BLaER1 treated with 17β-estradiol and CSF1 and Interleukin-3, amounts not matched to agents 10 nM and 100 nM (cell line): ENCODE measurements around the gene CDH4.

Experiments used
- H3K27ac ChIP-seq, 11 experiments: shearing (Covaris generic); formaldehyde crosslinking; 2 replicates each; pipeline ENCODE4 v1.8.1; 2022
- H3K27me3 ChIP-seq, 11 experiments: shearing (Covaris generic); formaldehyde crosslinking; 2 replicates each; pipeline ENCODE4 v1.8.1; 2022
- H3K36me3 ChIP-seq, 11 experiments: shearing (Covaris generic); formaldehyde crosslinking; 2 replicates each; pipeline ENCODE4 v1.8.1; 2022
- H3K4me1 ChIP-seq, 10 experiments: shearing (Covaris generic); formaldehyde crosslinking; 2 replicates each; pipeline ENCODE4 v1.8.1; 2022
- H3K4me2 ChIP-seq, 11 experiments: shearing (Covaris generic); formaldehyde crosslinking; 2 replicates each; pipeline ENCODE4 v1.8.1; 2022
- H3K4me3 ChIP-seq, 10 experiments: shearing (Covaris generic); formaldehyde crosslinking; 2 replicates each; pipeline ENCODE4 v1.8.1; 2022
- H3K9ac ChIP-seq, 11 experiments: shearing (Covaris generic); formaldehyde crosslinking; 2 replicates each; pipeline ENCODE4 v1.8.1; 2022
- H3K9me3 ChIP-seq, 11 experiments: shearing (Covaris generic); formaldehyde crosslinking; replicated peaks in 1 of 11; 2 replicates each; pipeline ENCODE4 v1.8.1; 2022
- H4K20me1 ChIP-seq, 11 experiments: shearing (Covaris generic); formaldehyde crosslinking; 2 replicates each; pipeline ENCODE4 v1.8.1; 2022
- Cebpa-rat ChIP-seq, 11 experiments: shearing (Covaris generic); IDR thresholded peaks; 2 replicates each; pipeline ENCODE4 v1.8.1; 2022

Gene CDH4

GRCh38 chr20:61866165-61866564 is 614.1 kb downstream of the CDH4 start:
- Histone ChIP-seq H3K27ac (no peak overlapping the region), H3K36me3 (no peaks in the 10 kb centered on the region), H3K9ac (no peak overlapping the region), H3K4me2 (no peak overlapping the region), H3K9me3 (peaks cover 0 to 4% (median 0%) of the 10 kb centered on the region in 11 experiments; a peak in 3 of 22 replicates), H3K4me1 (peaks cover 6 to 46% (median 20%) of the 10 kb centered on the region in 10 experiments), H4K20me1 (peaks cover 0 to 28% (median 11%) of the 10 kb centered on the region in 11 experiments; a peak in 11 of 22 replicates), H3K4me3 (no peak overlapping the region), H3K27me3 (peaks cover 0 to 16% (median 7%) of the 10 kb centered on the region in 11 experiments; a peak in 9 of 22 replicates)
- TF ChIP-seq Cebpa-rat (IDR thresholded peaks at IDR 0.05): no peak

- Histone ChIP-seq H4K20me1 (peaks cover 0 to 18% (median 0%) of the 10 kb centered on the region in 11 experiments; a peak in 5 of 22 replicates), H3K27me3 (peaks cover 0 to 6% (median 0%) of the 10 kb centered on the region in 11 experiments; a peak in 2 of 22 replicates), H3K9ac (no peak overlapping the region), H3K27ac (no peak overlapping the region), H3K4me1 (peaks cover 0 to 32% (median 7%) of the 10 kb centered on the region in 10 experiments; a peak in 10 of 20 replicates), H3K36me3 (no peaks in the 10 kb centered on the region), H3K4me3 (no peak overlapping the region), H3K9me3 (peaks cover 0 to 7% (median 0%) of the 10 kb centered on the region in 11 experiments; a peak in 3 of 22 replicates), H3K4me2 (no peak overlapping the region)
- TF ChIP-seq Cebpa-rat (IDR thresholded peaks at IDR 0.05): no peak
Observed at GRCh38 chr20:61868006-61868405, 615.9 kb downstream of the CDH4 start.

- no peaks in the 10 kb centered on the region for H3K36me3 ChIP-seq
- peaks cover 0 to 7% (median 0%) of the 10 kb centered on the region in 11 experiments; a peak in 3 of 22 replicates for H3K9me3 ChIP-seq
- peaks cover 0 to 13% (median 0%) of the 10 kb centered on the region in 11 experiments; a peak in 5 of 22 replicates for H4K20me1 ChIP-seq
- peaks cover 0 to 27% (median 8%) of the 10 kb centered on the region in 10 experiments; a peak in 11 of 20 replicates for H3K4me1 ChIP-seq
- no peak overlapping the region for H3K4me3 ChIP-seq
- no peak overlapping the region for H3K4me2 ChIP-seq
- H3K27me3 ChIP-seq: 0 out of 22 replicates have a peak, but pooled peaks cover 0 to under 1% (median 0%) of the 10 kb centered on the region in 11 experiments
- TF ChIP-seq Cebpa-rat (IDR thresholded peaks at IDR 0.05): no peak
- H3K9ac ChIP-seq: no peak overlapping the region
- no peak overlapping the region for H3K27ac ChIP-seq
Observed at GRCh38 chr20:61868466-61869090, 616.5 kb downstream of the CDH4 start.

- Histone ChIP-seq H3K4me1 (peaks cover 0 to 19% (median 0%) of the 10 kb centered on the region in 10 experiments; a peak in 6 of 20 replicates), H3K9ac (no peak overlapping the region), H3K36me3 (no peaks in the 10 kb centered on the region), H4K20me1 (peaks cover 0 to 13% (median 0%) of the 10 kb centered on the region in 11 experiments; a peak in 4 of 22 replicates), H3K27ac (no peak overlapping the region), H3K27me3 (no peaks in the 10 kb centered on the region), H3K4me3 (no peak overlapping the region), H3K9me3 (peaks cover 0 to 7% (median 0%) of the 10 kb centered on the region in 11 experiments; a peak in 3 of 22 replicates), H3K4me2 (peak overlapping the region in 3 of 11 experiments; percentile 6 to 21 (median 10); a peak in 4 of 22 replicates)
- TF ChIP-seq Cebpa-rat (IDR thresholded peaks at IDR 0.05): no peak
Observed at GRCh38 chr20:61869750-61870507, 617.9 kb downstream of the CDH4 start.

- no peak overlapping the region for H3K4me3 ChIP-seq
- no peak for TF ChIP-seq Cebpa-rat (IDR thresholded peaks at IDR 0.05)
- H3K4me1 ChIP-seq: peaks cover 0 to 19% (median 0%) of the 10 kb centered on the region in 10 experiments; a peak in 6 of 20 replicates
- no peak overlapping the region; a peak in 1 of 22 replicates for H3K4me2 ChIP-seq
- peaks cover 0 to 13% (median 0%) of the 10 kb centered on the region in 11 experiments; a peak in 4 of 22 replicates for H4K20me1 ChIP-seq
- no peaks in the 10 kb centered on the region for H3K27me3 ChIP-seq
- H3K9me3 ChIP-seq: peaks cover 0 to 7% (median 0%) of the 10 kb centered on the region in 11 experiments; a peak in 1 of 22 replicates
- H3K9ac ChIP-seq: no peak overlapping the region
- no peak overlapping the region for H3K27ac ChIP-seq
- no peaks in the 10 kb centered on the region for H3K36me3 ChIP-seq
Observed at GRCh38 chr20:61871160-61871559, 619.1 kb downstream of the CDH4 start.

GRCh38 chr20:61871913-61872312 is 619.9 kb downstream of the CDH4 start:
- H3K9ac ChIP-seq: no peak overlapping the region
- H3K36me3 ChIP-seq: no peaks in the 10 kb centered on the region
- no peak overlapping the region for H3K4me2 ChIP-seq
- H3K27me3 ChIP-seq: no peaks in the 10 kb centered on the region
- no peak overlapping the region for H3K4me3 ChIP-seq
- H3K9me3 ChIP-seq: peaks cover 0 to 7% (median 0%) of the 10 kb centered on the region in 11 experiments; a peak in 1 of 22 replicates
- no peak overlapping the region for H3K27ac ChIP-seq
- H3K4me1 ChIP-seq: peaks cover 0 to 19% (median 0%) of the 10 kb centered on the region in 10 experiments; a peak in 6 of 20 replicates
- peaks cover 0 to 13% (median 0%) of the 10 kb centered on the region in 11 experiments; a peak in 4 of 22 replicates for H4K20me1 ChIP-seq
- no peak for TF ChIP-seq Cebpa-rat (IDR thresholded peaks at IDR 0.05)

- peaks cover 0 to 19% (median 0%) of the 10 kb centered on the region in 10 experiments; a peak in 6 of 20 replicates for H3K4me1 ChIP-seq
- no peak overlapping the region for H3K9ac ChIP-seq
- H3K9me3 ChIP-seq: peaks cover 0 to 7% (median 0%) of the 10 kb centered on the region in 11 experiments; a peak in 1 of 22 replicates
- no peaks in the 10 kb centered on the region for H3K36me3 ChIP-seq
- H3K27ac ChIP-seq: no peak overlapping the region
- H3K27me3 ChIP-seq: no peaks in the 10 kb centered on the region
- no peak for TF ChIP-seq Cebpa-rat (IDR thresholded peaks at IDR 0.05)
- no peak overlapping the region for H3K4me2 ChIP-seq
- peaks cover 0 to 13% (median 0%) of the 10 kb centered on the region in 11 experiments; a peak in 4 of 22 replicates for H4K20me1 ChIP-seq
- no peak overlapping the region for H3K4me3 ChIP-seq
Observed at GRCh38 chr20:61872371-61872900, 620.4 kb downstream of the CDH4 start.

GRCh38 chr20:61873651-61874420 is 621.8 kb downstream of the CDH4 start:
- no peak overlapping the region for H3K9ac ChIP-seq
- no peaks in the 10 kb centered on the region for H3K27me3 ChIP-seq
- H3K27ac ChIP-seq: no peak overlapping the region
- no peak for TF ChIP-seq Cebpa-rat (IDR thresholded peaks at IDR 0.05)
- no peaks in the 10 kb centered on the region for H3K36me3 ChIP-seq
- peaks cover 0 to 13% (median 0%) of the 10 kb centered on the region in 11 experiments; a peak in 4 of 22 replicates for H4K20me1 ChIP-seq
- H3K4me3 ChIP-seq: no peak overlapping the region
- H3K9me3 ChIP-seq: peaks cover 0 to 7% (median 0%) of the 10 kb centered on the region in 11 experiments; a peak in 1 of 22 replicates
- H3K4me2 ChIP-seq: peak overlapping the region in 1 of 11 experiments; percentile 23; a peak in 1 of 22 replicates
- peaks cover 0 to 21% (median 5%) of the 10 kb centered on the region in 10 experiments; a peak in 12 of 20 replicates for H3K4me1 ChIP-seq
